ENCODE measurements around the gene TMEM131. TPM values are rescaled to one million over a fixed set of nuclear protein-coding genes. Genes with fewer than 3 reads are reported as not detected.
"Not testable (repeated sequence)": the region's sequence is repeated elsewhere in the genome, so short reads cannot be mapped to it uniquely, and the experiment has no call there.

TMEM131 gene
- total RNA-seq (10 to 100 TPM; 19.5 to 57.5 (median 34.5) TPM), polyA plus RNA-seq (10 to 100 TPM; 13.7 to 37.0 (median 15.4) TPM)
- long read RNA-seq, donor 1, full-length matches to known transcripts: 3 of 3 reads
- long read RNA-seq, donor 1, partial matches to known transcripts: 0 of 3 reads
- long read RNA-seq, donor 1, other reads (novel, unspliced or antisense): 0 of 3 reads
- long read RNA-seq, donor 2, full-length matches to known transcripts: 4 of 4 reads
- long read RNA-seq, donor 2, partial matches to known transcripts: 0 of 4 reads
- long read RNA-seq, donor 2, other reads (novel, unspliced or antisense): 0 of 4 reads
- long read RNA-seq, donor 3, full-length matches to known transcripts: 3 of 3 reads
- long read RNA-seq, donor 3, partial matches to known transcripts: 0 of 3 reads
- long read RNA-seq, donor 3, other reads (novel, unspliced or antisense): 0 of 3 reads
- long read RNA-seq, donor 4, full-length matches to known transcripts: 1 of 3 reads
- long read RNA-seq, donor 4, partial matches to known transcripts: 2 of 3 reads
- long read RNA-seq, donor 4, other reads (novel, unspliced or antisense): 0 of 3 reads
- long read RNA-seq, donor 5, full-length matches to known transcripts: 1 of 12 reads
- long read RNA-seq, donor 5, partial matches to known transcripts: 9 of 12 reads
- long read RNA-seq, donor 5, other reads (novel, unspliced or antisense): 2 of 12 reads
- long read RNA-seq, donor 6, partial matches to known transcripts: 2 of 2 reads
- long read RNA-seq, donor 6, other reads (novel, unspliced or antisense): 0 of 2 reads
- long read RNA-seq, donor 7: 0 reads
- long read RNA-seq, donor 8: 0 reads
- long read RNA-seq, donor 9, full-length matches to known transcripts: 5 of 5 reads
- long read RNA-seq, donor 9, partial matches to known transcripts: 0 of 5 reads
- long read RNA-seq, donor 9, other reads (novel, unspliced or antisense): 0 of 5 reads
- long read RNA-seq, donor 10: 0 reads

- no peaks in the 10 kb centered on the region for H3K9me3 ChIP-seq (replicated peaks in 1 of 3)
- H3K27me3 ChIP-seq: no peaks in the 10 kb centered on the region
- no peaks in the 10 kb centered on the region for H3K36me3 ChIP-seq (replicated peaks in 1 of 2)
- H3K4me1 ChIP-seq (replicated peaks in 1 of 2): peaks cover 13 to 40% of the 10 kb centered on the region in 2 donors
- peak within 1 kb of the TSS; percentile 82 to 98 (median 98) for H3K27ac ChIP-seq
- TF ChIP-seq CTCF (IDR thresholded peaks at IDR 0.05): no peak
- peak; percentile 49 to 70 for TF ChIP-seq POLR2A (IDR thresholded peaks at IDR 0.05)
- 0 to 3% (median 1%) methylated on average over 36 to 88 of the region's 88 CpGs for WGBS, 4 donors
- peak; percentile 93 to 97 (median 95) for DNase-seq
- intact Hi-C loops (cut with DNase I): loop anchor here in 1 of 2 donors (5.0 kb wide), 1 partner anchor 189 kb away; no protein-coding TSS in a partner anchor
- H3K4me3 ChIP-seq: peak within 1 kb of the TSS; percentile 33 to 99 (median 62)
These were observed at the start of gene TMEM131 for GRCh38 chr2:97995734-97996624. TMEM131 (minus strand) TSS chr2:97995948; CDS start chr2:97995662, 286 bp downstream.

- DNase-seq; intact Hi-C loops (cut with DNase I): not testable (repeated sequence)
These were observed 49.0 kb upstream of the TMEM131 start for GRCh38 chr2:98044730-98045129.

GRCh38 chr2:98043101-98043500 lies 47.4 kb upstream of the TMEM131 start:
- TF ChIP-seq POLR2A (IDR thresholded peaks at IDR 0.05) (no peak), CTCF (IDR thresholded peaks at IDR 0.05) (no peak)
- no peaks in the 10 kb centered on the region for H3K27me3 ChIP-seq
- H3K4me3 ChIP-seq: no peak overlapping the region
- no peaks in the 10 kb centered on the region for H3K36me3 ChIP-seq (replicated peaks in 1 of 2)
- intact Hi-C loops (cut with DNase I): no loop called here
- DNase-seq: no peak
- H3K27ac ChIP-seq: no peak overlapping the region
- 81 to 100% (median 87%) methylated on average over 1 of the region's 1 CpG for WGBS, 4 donors
- H3K4me1 ChIP-seq (replicated peaks in 1 of 2): no peaks in the 10 kb centered on the region
- no peaks in the 10 kb centered on the region for H3K9me3 ChIP-seq (replicated peaks in 1 of 3)

More at GRCh38 chr2:98044730-98045129, 49.0 kb upstream of the TMEM131 start:
- WGBS, 4 donors: 84 to 97% (median 87%) methylated on average over 2 of the region's 2 CpGs
- not testable (repeated sequence) for H3K9me3 ChIP-seq (replicated peaks in 1 of 3); H3K4me3 ChIP-seq; H3K27me3 ChIP-seq; H3K27ac ChIP-seq; H3K36me3 ChIP-seq (replicated peaks in 1 of 2); H3K4me1 ChIP-seq (replicated peaks in 1 of 2)

- Histone ChIP-seq H3K4me1 (replicated peaks in 1 of 2) (peaks cover 0 to 9% of the 10 kb centered on the region in 2 donors), H3K4me3 (no peak overlapping the region), H3K36me3 (replicated peaks in 1 of 2) (no peaks in the 10 kb centered on the region), H3K9me3 (replicated peaks in 1 of 3) (no peaks in the 10 kb centered on the region), H3K27me3 (no peaks in the 10 kb centered on the region), H3K27ac (no peak overlapping the region)
- WGBS, 4 donors: 85 to 93% (median 92%) methylated on average over 4 to 8 of the region's 8 CpGs
- intact Hi-C loops (cut with DNase I): no loop called here
- DNase-seq: no peak
- no peak for TF ChIP-seq CTCF (IDR thresholded peaks at IDR 0.05)
- no peak for TF ChIP-seq POLR2A (IDR thresholded peaks at IDR 0.05)
These were observed 44.7 kb upstream of the TMEM131 start for GRCh38 chr2:98040331-98040939.
